ENCODE results near the gene NF2. TPM values are rescaled to one million over a fixed set of nuclear protein-coding genes. Genes with fewer than 3 reads are reported as not detected.

The NF2 gene
- total RNA-seq, 1 experiment from 2014 or later = 50.9 TPM

DNA sequence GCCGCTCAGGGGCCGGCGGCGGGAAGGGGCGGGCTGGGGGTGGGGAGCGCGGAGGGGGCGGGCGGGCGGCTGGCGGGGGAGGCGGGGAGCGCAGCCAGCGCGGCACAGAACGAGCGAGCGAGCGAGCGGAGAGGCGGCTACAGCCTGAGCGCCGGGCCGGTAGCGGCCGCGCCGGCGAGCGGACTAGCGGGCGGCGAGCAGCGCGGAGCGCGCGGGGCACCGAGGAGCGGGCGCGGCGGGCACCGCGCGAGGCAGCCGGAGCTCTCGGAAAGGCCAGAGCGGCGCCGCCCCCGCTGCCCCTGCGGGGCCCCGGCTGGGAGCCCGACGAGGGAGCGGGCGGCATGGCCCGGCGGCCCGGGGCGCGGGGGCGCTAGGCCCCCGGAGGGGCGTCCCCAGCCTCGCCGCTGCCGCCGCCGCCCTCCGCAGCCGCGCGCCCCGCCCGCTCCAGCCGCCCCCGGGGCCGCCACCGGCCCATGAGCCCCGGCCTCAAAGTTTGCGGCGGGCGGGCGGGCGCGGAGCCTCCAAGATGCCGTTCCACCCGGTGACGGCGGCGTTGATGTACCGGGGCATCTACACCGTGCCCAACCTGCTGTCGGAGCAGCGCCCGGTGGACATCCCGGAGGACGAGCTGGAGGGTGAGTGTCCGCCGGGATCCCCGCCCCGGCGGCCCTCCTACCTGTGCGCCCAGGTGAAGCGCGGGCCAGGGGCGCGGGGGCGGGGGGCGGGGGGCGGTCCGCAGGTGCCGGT is 116.6 kb downstream of the NF2 start, which contains the start of gene CABP7:
TSS of gene CABP7 (plus strand) at position 105 of the 747 bp plus-strand sequence. CDS start at position 527, 422 bp downstream.
- H4K5ac ChIP-seq (ENCODE audit: insufficient read length, low read depth, low read length) = no peak within 1 kb of the TSS
- peak within 1 kb of the TSS; percentile 14 for H3K4me2 ChIP-seq (ENCODE audit: insufficient read depth, insufficient read length, low read length)
- TF ChIP-seq, protein P1, sequence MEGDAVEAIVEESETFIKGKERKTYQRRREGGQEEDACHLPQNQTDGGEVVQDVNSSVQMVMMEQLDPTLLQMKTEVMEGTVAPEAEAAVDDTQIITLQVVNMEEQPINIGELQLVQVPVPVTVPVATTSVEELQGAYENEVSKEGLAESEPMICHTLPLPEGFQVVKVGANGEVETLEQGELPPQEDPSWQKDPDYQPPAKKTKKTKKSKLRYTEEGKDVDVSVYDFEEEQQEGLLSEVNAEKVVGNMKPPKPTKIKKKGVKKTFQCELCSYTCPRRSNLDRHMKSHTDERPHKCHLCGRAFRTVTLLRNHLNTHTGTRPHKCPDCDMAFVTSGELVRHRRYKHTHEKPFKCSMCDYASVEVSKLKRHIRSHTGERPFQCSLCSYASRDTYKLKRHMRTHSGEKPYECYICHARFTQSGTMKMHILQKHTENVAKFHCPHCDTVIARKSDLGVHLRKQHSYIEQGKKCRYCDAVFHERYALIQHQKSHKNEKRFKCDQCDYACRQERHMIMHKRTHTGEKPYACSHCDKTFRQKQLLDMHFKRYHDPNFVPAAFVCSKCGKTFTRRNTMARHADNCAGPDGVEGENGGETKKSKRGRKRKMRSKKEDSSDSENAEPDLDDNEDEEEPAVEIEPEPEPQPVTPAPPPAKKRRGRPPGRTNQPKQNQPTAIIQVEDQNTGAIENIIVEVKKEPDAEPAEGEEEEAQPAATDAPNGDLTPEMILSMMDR (conservative IDR thresholded peaks at IDR 0.05) = no peak
- H3K23me2 ChIP-seq (ENCODE audit: insufficient read length, low read depth, low read length, poor library complexity, severe bottlenecking) = peaks cover 4% of the 10 kb centered on the region
- H4K91ac ChIP-seq (ENCODE audit: insufficient read length, low read depth, low read length) = no peak within 1 kb of the TSS
- DNase-seq = no peak
- H3K27ac ChIP-seq (ENCODE audit: insufficient read length, low read depth, low read length) = no peak within 1 kb of the TSS
- no CpG with 5 or more reads among the region's 115 CpGs for WGBS (ENCODE audit: extremely low coverage, insufficient read length, low lambda C conversion rate)
- H3K79me1 ChIP-seq (ENCODE audit: insufficient read depth, low read depth, low read length, poor library complexity, severe bottlenecking) = no peaks in the 10 kb centered on the region
- no peak within 1 kb of the TSS for H3T11ph ChIP-seq (ENCODE audit: low read length)
- Mint-ChIP-seq H3K27ac (no peak within 1 kb of the TSS), H3K4me3 (peak within 1 kb of the TSS; percentile 48 to 73), H3K27me3 (ENCODE audit: low read depth) (peaks cover 90% of the 10 kb centered on the region), H3K36me3 (ENCODE audit: insufficient read depth in 1 of 3, low read depth in 3 of 3) (no peaks in the 10 kb centered on the region; a peak in 2 of 7 replicates), H3K4me1 (peaks cover 2 to 13% of the 10 kb centered on the region in 2 experiments; a peak in 2 of 4 replicates), H3K9me3 (no peaks in the 10 kb centered on the region; a peak in 1 of 5 replicates)
- H2BK15ac ChIP-seq (ENCODE audit: low read depth, low read length) = no peak within 1 kb of the TSS
- H3K14ac ChIP-seq (ENCODE audit: insufficient read depth, low read length) = no peak within 1 kb of the TSS; the same call in 1 of the 2 replicates
- H2BK5ac ChIP-seq (ENCODE audit: insufficient read length, low read length) = no peak within 1 kb of the TSS
- no peaks in the 10 kb centered on the region for H4K20me1 ChIP-seq (ENCODE audit: control insufficient read depth, insufficient read depth, insufficient read length)
- H3K56ac ChIP-seq (ENCODE audit: insufficient read length, low read depth, low read length) = no peak within 1 kb of the TSS
- no peaks in the 10 kb centered on the region for H3K4me1 ChIP-seq (ENCODE audit: insufficient read depth, low read length)
- H2AFZ ChIP-seq (ENCODE audit: low read length) = no peak within 1 kb of the TSS
- no peak within 1 kb of the TSS for H3K23ac ChIP-seq (ENCODE audit: insufficient read length, low read depth, low read length)
- H3K27me3 ChIP-seq (ENCODE audit: insufficient read depth, low read length) = peaks cover 24% of the 10 kb centered on the region; the same call in 1 of the 2 replicates
- H2BK20ac ChIP-seq (ENCODE audit: low read depth, low read length, poor library complexity, severe bottlenecking) = no peak within 1 kb of the TSS
- no peak within 1 kb of the TSS for H4K8ac ChIP-seq (replicated peaks; ENCODE audit: insufficient read length, low read depth, low read length)
- no peak within 1 kb of the TSS for H2BK120ac ChIP-seq (ENCODE audit: low read depth, low read length, poor library complexity, severe bottlenecking)
- no peak within 1 kb of the TSS for H3K9ac ChIP-seq (ENCODE audit: extremely low read depth, insufficient read length, low read length)
- H2BK12ac ChIP-seq (ENCODE audit: insufficient read length, low read depth, low read length) = no peak within 1 kb of the TSS
- no peak within 1 kb of the TSS for H2AK5ac ChIP-seq (ENCODE audit: insufficient read length, low read length)
- H3K9me3 ChIP-seq (ENCODE audit: control insufficient read depth, low read depth, low read length) = no peaks in the 10 kb centered on the region
- H3K18ac ChIP-seq (ENCODE audit: insufficient read length, low read depth, low read length) = no peak within 1 kb of the TSS
- H3K79me2 ChIP-seq (ENCODE audit: insufficient read depth, low read length) = no peaks in the 10 kb centered on the region
- no peak within 1 kb of the TSS for H3K4ac ChIP-seq (ENCODE audit: low read depth, low read length)

Data from H9 (cell line).